ENCODE results near the gene AIFM2. TPM values are rescaled to one million over a fixed set of nuclear protein-coding genes. Genes with fewer than 3 reads are reported as not detected.

The AIFM2 gene
- polyA plus RNA-seq, 1 of the 3 experiments (the other 2 are of a cell fraction), result 9.5 TPM

GRCh38 chr10:70074165-70074564, 58.5 kb downstream of the AIFM2 start:
- H3K4me3 ChIP-seq (ENCODE audit: low read depth in 2 of 2, low read length in 1 of 2), result no peak overlapping the region
- peaks cover 0 to 4% of the 10 kb centered on the region in 2 experiments; a peak in 1 of 4 replicates for H3K4me1 ChIP-seq (ENCODE audit: control insufficient read depth in 1 of 2, insufficient read depth in 2 of 2, low read depth in 1 of 2, low read length in 1 of 2)
- 94% methylated on average over 2 of the region's 2 CpGs for WGBS (ENCODE audit: low lambda C conversion rate)
- no peaks in the 10 kb centered on the region for H3K36me3 ChIP-seq (replicated peaks in 1 of 2; ENCODE audit: control insufficient read depth in 1 of 2, insufficient read depth in 2 of 2, low read length in 1 of 2)
- no peak overlapping the region for H2AFZ ChIP-seq (ENCODE audit: low read depth)
- H4K20me1 ChIP-seq (ENCODE audit: insufficient read depth), result 0 out of 2 replicates have a peak, but pooled peaks cover 6% of the 10 kb centered on the region
- POLR2A ChIA-PET, result no interaction called here
- no peak overlapping the region for H3K9ac ChIP-seq
- no peaks in the 10 kb centered on the region for H3F3A ChIP-seq (replicated peaks; ENCODE audit: insufficient read depth)
- no peak for DNase-seq
- no peaks in the 10 kb centered on the region for H3K9me2 ChIP-seq
- no peak overlapping the region for H3K27ac ChIP-seq (ENCODE audit: low read depth in 2 of 2, low read length in 1 of 2)
- H3K27me3 ChIP-seq (ENCODE audit: insufficient read depth), result no peaks in the 10 kb centered on the region
- CTCF ChIA-PET, result interaction anchor here (3.7 kb wide), 1 partner anchor 42 kb away, joined by 15 read pairs; no protein-coding TSS in a partner anchor
- H3K9me3 ChIP-seq, result no peaks in the 10 kb centered on the region
- no peaks in the 10 kb centered on the region for H3K79me2 ChIP-seq (ENCODE audit: insufficient read depth)
- no peak overlapping the region for H3K4me2 ChIP-seq
- TF ChIP-seq, protein P1, sequence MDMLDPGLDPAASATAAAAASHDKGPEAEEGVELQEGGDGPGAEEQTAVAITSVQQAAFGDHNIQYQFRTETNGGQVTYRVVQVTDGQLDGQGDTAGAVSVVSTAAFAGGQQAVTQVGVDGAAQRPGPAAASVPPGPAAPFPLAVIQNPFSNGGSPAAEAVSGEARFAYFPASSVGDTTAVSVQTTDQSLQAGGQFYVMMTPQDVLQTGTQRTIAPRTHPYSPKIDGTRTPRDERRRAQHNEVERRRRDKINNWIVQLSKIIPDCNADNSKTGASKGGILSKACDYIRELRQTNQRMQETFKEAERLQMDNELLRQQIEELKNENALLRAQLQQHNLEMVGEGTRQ (IDR thresholded peaks at IDR 0.05; ENCODE audit: borderline replicate concordance, low read depth, low read length), result no peak
- TF ChIP-seq GABPA (IDR thresholded peaks at IDR 0.05; ENCODE audit: low read depth) (no peak), SIN3A (IDR thresholded peaks at IDR 0.05; ENCODE audit: borderline replicate concordance, low read depth, low read length) (no peak), JUND (IDR thresholded peaks at IDR 0.05) (no peak), RXRA (IDR thresholded peaks at IDR 0.05; ENCODE audit: borderline replicate concordance, low read depth) (no peak), NRF1 (IDR thresholded peaks at IDR 0.05; ENCODE audit: low read depth, low read length) (no peak)
- TF ChIP-seq, protein P2, sequence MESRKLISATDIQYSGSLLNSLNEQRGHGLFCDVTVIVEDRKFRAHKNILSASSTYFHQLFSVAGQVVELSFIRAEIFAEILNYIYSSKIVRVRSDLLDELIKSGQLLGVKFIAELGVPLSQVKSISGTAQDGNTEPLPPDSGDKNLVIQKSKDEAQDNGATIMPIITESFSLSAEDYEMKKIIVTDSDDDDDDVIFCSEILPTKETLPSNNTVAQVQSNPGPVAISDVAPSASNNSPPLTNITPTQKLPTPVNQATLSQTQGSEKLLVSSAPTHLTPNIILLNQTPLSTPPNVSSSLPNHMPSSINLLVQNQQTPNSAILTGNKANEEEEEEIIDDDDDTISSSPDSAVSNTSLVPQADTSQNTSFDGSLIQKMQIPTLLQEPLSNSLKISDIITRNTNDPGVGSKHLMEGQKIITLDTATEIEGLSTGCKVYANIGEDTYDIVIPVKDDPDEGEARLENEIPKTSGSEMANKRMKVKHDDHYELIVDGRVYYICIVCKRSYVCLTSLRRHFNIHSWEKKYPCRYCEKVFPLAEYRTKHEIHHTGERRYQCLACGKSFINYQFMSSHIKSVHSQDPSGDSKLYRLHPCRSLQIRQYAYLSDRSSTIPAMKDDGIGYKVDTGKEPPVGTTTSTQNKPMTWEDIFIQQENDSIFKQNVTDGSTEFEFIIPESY (IDR thresholded peaks at IDR 0.05; ENCODE audit: borderline replicate concordance, low read depth), result no peak

DNA sequence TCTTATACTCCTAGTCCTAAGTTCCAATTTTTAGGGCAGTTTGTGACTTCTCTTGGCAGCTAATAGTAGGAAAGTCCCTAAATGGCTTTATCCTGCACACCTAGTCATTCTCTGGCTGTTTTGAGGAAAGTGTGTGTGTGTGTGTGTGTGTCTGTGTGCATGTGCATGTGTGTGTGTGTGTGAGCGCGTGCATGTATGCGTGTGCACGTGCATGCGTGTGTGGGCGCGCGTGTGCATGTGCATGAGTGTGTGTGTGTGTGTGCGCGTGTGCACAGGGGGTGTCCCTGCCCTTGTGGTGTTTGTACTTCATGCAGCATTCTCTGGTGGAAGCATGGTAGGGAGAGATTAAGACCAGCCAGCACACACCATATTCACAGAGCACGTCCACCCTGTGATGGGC, 61.8 kb downstream of the AIFM2 start:
- ChIA-PET POLR2A (no interaction called here), CTCF (interaction anchor here (0.6 to 3.7 kb wide), 3 partner anchors 14 to 46 kb away, joined by 3 to 15 read pairs (median 3); no protein-coding TSS in a partner anchor)
- Histone ChIP-seq H3K27me3 (ENCODE audit: insufficient read depth) (no peaks in the 10 kb centered on the region), H3K27ac (ENCODE audit: low read depth in 2 of 2, low read length in 1 of 2) (no peak overlapping the region), H3K4me1 (ENCODE audit: control insufficient read depth in 1 of 2, insufficient read depth in 2 of 2, low read depth in 1 of 2, low read length in 1 of 2) (no peaks in the 10 kb centered on the region; a peak in 1 of 4 replicates), H4K20me1 (ENCODE audit: insufficient read depth) (no peaks in the 10 kb centered on the region), H3K79me2 (ENCODE audit: insufficient read depth) (no peaks in the 10 kb centered on the region), H3F3A (replicated peaks; ENCODE audit: insufficient read depth) (no peaks in the 10 kb centered on the region), H2AFZ (ENCODE audit: low read depth) (no peak overlapping the region), H3K9me3 (no peaks in the 10 kb centered on the region), H3K4me3 (ENCODE audit: low read depth in 2 of 2, low read length in 1 of 2) (no peak overlapping the region), H3K4me2 (no peak overlapping the region), H3K9ac (no peak overlapping the region), H3K9me2 (no peaks in the 10 kb centered on the region), H3K36me3 (replicated peaks in 1 of 2; ENCODE audit: control insufficient read depth in 1 of 2, insufficient read depth in 2 of 2, low read length in 1 of 2) (peaks cover 0 to 3% of the 10 kb centered on the region in 2 experiments)
- no peak for TF ChIP-seq JUND (IDR thresholded peaks at IDR 0.05)
- TF ChIP-seq EP300 (IDR thresholded peaks at IDR 0.05; ENCODE audit: borderline replicate concordance in 1 of 2, low read depth in 1 of 2, low read length in 1 of 2), result no peak
- TF ChIP-seq TEAD4 (IDR thresholded peaks at IDR 0.05; ENCODE audit: borderline replicate concordance, insufficient read depth), result no peak
- TF ChIP-seq RXRA (IDR thresholded peaks at IDR 0.05; ENCODE audit: borderline replicate concordance, low read depth), result no peak
- TF ChIP-seq POLR2AphosphoS5 (IDR thresholded peaks at IDR 0.05; ENCODE audit: low read depth, low read length), result no peak
- TF ChIP-seq CHD2 (IDR thresholded peaks at IDR 0.05; ENCODE audit: low read length, partially characterized antibody), result no peak
- TF ChIP-seq, protein P3, sequence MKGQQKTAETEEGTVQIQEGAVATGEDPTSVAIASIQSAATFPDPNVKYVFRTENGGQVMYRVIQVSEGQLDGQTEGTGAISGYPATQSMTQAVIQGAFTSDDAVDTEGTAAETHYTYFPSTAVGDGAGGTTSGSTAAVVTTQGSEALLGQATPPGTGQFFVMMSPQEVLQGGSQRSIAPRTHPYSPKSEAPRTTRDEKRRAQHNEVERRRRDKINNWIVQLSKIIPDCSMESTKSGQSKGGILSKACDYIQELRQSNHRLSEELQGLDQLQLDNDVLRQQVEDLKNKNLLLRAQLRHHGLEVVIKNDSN (IDR thresholded peaks at IDR 0.05; ENCODE audit: borderline replicate concordance, low read depth), result no peak
- TF ChIP-seq, protein P4, sequence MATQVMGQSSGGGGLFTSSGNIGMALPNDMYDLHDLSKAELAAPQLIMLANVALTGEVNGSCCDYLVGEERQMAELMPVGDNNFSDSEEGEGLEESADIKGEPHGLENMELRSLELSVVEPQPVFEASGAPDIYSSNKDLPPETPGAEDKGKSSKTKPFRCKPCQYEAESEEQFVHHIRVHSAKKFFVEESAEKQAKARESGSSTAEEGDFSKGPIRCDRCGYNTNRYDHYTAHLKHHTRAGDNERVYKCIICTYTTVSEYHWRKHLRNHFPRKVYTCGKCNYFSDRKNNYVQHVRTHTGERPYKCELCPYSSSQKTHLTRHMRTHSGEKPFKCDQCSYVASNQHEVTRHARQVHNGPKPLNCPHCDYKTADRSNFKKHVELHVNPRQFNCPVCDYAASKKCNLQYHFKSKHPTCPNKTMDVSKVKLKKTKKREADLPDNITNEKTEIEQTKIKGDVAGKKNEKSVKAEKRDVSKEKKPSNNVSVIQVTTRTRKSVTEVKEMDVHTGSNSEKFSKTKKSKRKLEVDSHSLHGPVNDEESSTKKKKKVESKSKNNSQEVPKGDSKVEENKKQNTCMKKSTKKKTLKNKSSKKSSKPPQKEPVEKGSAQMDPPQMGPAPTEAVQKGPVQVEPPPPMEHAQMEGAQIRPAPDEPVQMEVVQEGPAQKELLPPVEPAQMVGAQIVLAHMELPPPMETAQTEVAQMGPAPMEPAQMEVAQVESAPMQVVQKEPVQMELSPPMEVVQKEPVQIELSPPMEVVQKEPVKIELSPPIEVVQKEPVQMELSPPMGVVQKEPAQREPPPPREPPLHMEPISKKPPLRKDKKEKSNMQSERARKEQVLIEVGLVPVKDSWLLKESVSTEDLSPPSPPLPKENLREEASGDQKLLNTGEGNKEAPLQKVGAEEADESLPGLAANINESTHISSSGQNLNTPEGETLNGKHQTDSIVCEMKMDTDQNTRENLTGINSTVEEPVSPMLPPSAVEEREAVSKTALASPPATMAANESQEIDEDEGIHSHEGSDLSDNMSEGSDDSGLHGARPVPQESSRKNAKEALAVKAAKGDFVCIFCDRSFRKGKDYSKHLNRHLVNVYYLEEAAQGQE (IDR thresholded peaks at IDR 0.05; ENCODE audit: low read depth, low read length), result no peak
- DNase-seq, result no peak
- 97% methylated on average over 11 of the region's 11 CpGs for WGBS (ENCODE audit: low lambda C conversion rate)
